BLaER1 treated with 17β-estradiol and CSF1 and Interleukin-3, amounts not matched to agents 10 nM and 100 nM (cell line): Measurements from ENCODE around the gene PCDH9.

Experiments
- H3K27ac ChIP-seq, 11 experiments: shearing (Covaris generic); formaldehyde crosslinking; 2 replicates each; pipeline ENCODE4 v1.8.1; 2022
- H3K27me3 ChIP-seq, 11 experiments: shearing (Covaris generic); formaldehyde crosslinking; 2 replicates each; pipeline ENCODE4 v1.8.1; 2022
- H3K36me3 ChIP-seq, 11 experiments: shearing (Covaris generic); formaldehyde crosslinking; 2 replicates each; pipeline ENCODE4 v1.8.1; 2022
- H3K4me1 ChIP-seq, 10 experiments: shearing (Covaris generic); formaldehyde crosslinking; 2 replicates each; pipeline ENCODE4 v1.8.1; 2022
- H3K4me2 ChIP-seq, 11 experiments: shearing (Covaris generic); formaldehyde crosslinking; 2 replicates each; pipeline ENCODE4 v1.8.1; 2022
- H3K4me3 ChIP-seq, 10 experiments: shearing (Covaris generic); formaldehyde crosslinking; 2 replicates each; pipeline ENCODE4 v1.8.1; 2022
- H3K9ac ChIP-seq, 11 experiments: shearing (Covaris generic); formaldehyde crosslinking; 2 replicates each; pipeline ENCODE4 v1.8.1; 2022
- H3K9me3 ChIP-seq, 11 experiments: shearing (Covaris generic); formaldehyde crosslinking; replicated peaks in 1 of 11; 2 replicates each; pipeline ENCODE4 v1.8.1; 2022
- H4K20me1 ChIP-seq, 11 experiments: shearing (Covaris generic); formaldehyde crosslinking; 2 replicates each; pipeline ENCODE4 v1.8.1; 2022
- Cebpa-rat ChIP-seq, 11 experiments: shearing (Covaris generic); IDR thresholded peaks; 2 replicates each; pipeline ENCODE4 v1.8.1; 2022

PCDH9 gene

DNA sequence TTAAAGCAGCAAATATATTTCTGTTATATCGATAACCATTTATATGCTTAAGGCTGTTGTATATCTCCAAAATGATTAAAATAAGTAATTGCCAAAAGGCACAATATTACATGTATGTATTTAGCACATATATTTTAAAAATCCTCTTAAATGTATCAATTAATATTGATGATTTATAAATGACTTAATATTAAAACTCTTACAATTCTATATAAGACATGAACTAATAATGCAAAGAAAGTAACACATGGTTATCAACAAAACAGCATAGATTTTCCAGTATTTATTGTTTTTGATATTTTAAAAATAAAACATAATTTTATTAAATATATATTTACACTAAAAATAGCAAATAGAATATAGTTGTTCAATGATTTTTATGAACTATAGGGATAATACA lies 32.4 kb downstream of the PCDH9 start:
- no peaks in the 10 kb centered on the region for H3K27me3 ChIP-seq
- TF ChIP-seq Cebpa-rat (IDR thresholded peaks at IDR 0.05): no peak
- H3K36me3 ChIP-seq: peaks cover 0 to 3% (median 0%) of the 10 kb centered on the region in 11 experiments; a peak in 2 of 22 replicates
- H3K4me3 ChIP-seq: no peak overlapping the region
- no peak overlapping the region for H3K27ac ChIP-seq
- no peak overlapping the region for H3K4me2 ChIP-seq
- H4K20me1 ChIP-seq: no peaks in the 10 kb centered on the region
- no peak overlapping the region for H3K9ac ChIP-seq
- 0 out of 20 replicates have a peak, but pooled peaks cover 0 to 4% (median 0%) of the 10 kb centered on the region in 10 experiments for H3K4me1 ChIP-seq
- H3K9me3 ChIP-seq: peaks cover 0 to 5% (median 0%) of the 10 kb centered on the region in 11 experiments; a peak in 3 of 22 replicates

DNA sequence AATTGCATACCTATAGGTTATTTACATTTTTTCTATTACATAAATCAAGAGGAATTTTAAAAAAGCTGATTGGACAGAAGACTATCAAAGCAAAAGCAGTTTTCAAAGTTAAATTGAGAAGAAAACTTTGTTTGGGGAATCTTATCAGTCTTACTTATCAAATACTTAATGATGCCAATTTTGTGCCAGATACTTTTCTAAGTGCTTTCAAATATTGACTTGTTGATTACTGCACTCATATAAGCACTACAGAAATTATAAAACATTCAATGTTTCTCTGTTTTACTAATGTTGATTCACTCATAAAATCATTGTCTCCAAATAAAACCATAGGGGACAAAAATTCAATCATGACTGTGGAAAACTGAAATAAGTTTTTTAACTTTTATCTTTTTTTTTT lies 36.2 kb downstream of the PCDH9 start:
- Histone ChIP-seq H3K9me3 (peaks cover 0 to 5% (median 0%) of the 10 kb centered on the region in 11 experiments; a peak in 3 of 22 replicates), H3K9ac (no peak overlapping the region), H3K4me2 (no peak overlapping the region), H3K36me3 (no peaks in the 10 kb centered on the region), H3K4me1 (no peaks in the 10 kb centered on the region), H3K27ac (no peak overlapping the region), H3K4me3 (no peak overlapping the region), H3K27me3 (no peaks in the 10 kb centered on the region), H4K20me1 (no peaks in the 10 kb centered on the region)
- no peak for TF ChIP-seq Cebpa-rat (IDR thresholded peaks at IDR 0.05)

DNA sequence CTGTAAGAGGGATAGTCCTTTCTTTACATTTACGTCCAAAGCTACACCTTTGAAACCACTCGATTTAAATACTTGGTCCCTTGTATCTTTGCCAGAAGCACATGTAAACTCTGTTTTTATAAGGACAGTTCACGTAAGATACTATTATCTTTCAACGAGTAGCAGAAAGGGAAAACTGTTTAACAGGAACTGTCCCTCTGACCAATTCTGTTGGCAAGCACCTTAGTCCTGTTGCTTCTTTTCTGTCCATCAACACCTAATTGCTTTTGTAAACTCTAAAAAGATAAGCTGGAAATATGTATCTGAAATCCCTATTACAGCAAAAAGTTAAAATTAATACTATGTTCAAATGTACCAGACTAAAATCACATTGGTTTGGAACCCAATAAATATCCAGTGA lies 37.4 kb downstream of the PCDH9 start:
- no peak overlapping the region for H3K27ac ChIP-seq
- H3K4me3 ChIP-seq: no peak overlapping the region
- H3K9ac ChIP-seq: no peak overlapping the region
- no peaks in the 10 kb centered on the region for H3K36me3 ChIP-seq
- peaks cover 0 to 5% (median 0%) of the 10 kb centered on the region in 11 experiments; a peak in 3 of 22 replicates for H3K9me3 ChIP-seq
- no peaks in the 10 kb centered on the region for H3K27me3 ChIP-seq
- TF ChIP-seq Cebpa-rat (IDR thresholded peaks at IDR 0.05): no peak
- no peaks in the 10 kb centered on the region for H3K4me1 ChIP-seq
- H3K4me2 ChIP-seq: no peak overlapping the region
- H4K20me1 ChIP-seq: no peaks in the 10 kb centered on the region

DNA sequence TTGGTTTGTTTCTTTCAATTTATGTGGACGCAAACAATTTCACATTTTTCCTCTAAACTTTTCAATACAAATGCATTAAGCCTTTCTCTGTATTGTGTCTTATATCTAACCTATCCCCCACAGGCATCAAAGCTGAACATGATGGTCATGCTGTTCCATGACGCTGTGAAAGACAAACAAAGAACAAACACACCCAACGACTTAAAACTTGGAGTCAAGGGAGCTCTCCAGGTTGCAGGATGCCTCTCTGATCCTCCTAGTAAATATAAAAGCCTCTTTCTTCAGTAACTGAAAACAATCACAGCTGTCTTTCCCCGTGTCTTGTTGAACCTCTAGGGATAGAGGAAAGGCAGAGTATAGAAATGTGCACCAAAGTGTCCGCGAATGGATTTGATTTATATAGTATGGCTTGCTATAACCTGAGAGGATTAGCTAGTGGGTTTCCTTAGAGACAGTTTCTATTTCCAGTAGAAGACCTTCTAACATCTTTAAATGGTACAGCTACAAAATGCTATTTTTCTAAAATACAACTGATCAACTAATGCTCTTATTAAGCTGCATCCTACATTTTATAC lies 43.1 kb downstream of the PCDH9 start:
- Histone ChIP-seq H3K4me2 (no peak overlapping the region), H3K27ac (no peak overlapping the region), H3K36me3 (no peaks in the 10 kb centered on the region), H3K27me3 (no peaks in the 10 kb centered on the region), H3K9me3 (peaks cover 0 to 10% (median 0%) of the 10 kb centered on the region in 11 experiments; a peak in 4 of 22 replicates), H4K20me1 (no peaks in the 10 kb centered on the region), H3K4me1 (peaks cover 0 to 30% (median 0%) of the 10 kb centered on the region in 10 experiments; a peak in 6 of 20 replicates), H3K4me3 (no peak overlapping the region), H3K9ac (no peak overlapping the region)
- no peak for TF ChIP-seq Cebpa-rat (IDR thresholded peaks at IDR 0.05)

DNA sequence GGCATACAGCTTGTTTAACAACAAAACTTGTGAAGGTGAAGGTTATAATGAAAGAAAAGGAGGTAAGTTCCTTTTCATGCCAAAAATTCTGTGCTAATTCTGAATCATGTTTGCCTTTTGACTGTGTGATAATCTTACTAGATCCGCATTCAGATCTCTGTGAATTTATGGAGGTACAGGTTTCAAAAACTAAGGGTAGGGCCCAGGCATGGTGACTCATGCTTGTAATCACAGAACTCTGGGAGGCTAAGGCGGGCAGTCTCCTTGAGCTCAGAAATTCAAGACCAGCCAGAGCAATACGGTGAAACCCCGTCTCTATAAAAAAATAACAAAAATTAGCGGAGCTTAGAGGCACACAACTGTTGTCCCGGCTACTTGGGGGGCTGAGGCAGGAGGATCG lies 45.9 kb downstream of the PCDH9 start:
- Histone ChIP-seq H3K4me2 (peak overlapping the region in 1 of 11 experiments; percentile 10; a peak in 1 of 22 replicates), H3K9ac (no peak overlapping the region), H3K4me3 (no peak overlapping the region), H3K4me1 (peaks cover 0 to 30% (median 0%) of the 10 kb centered on the region in 10 experiments; a peak in 6 of 20 replicates), H3K27me3 (no peaks in the 10 kb centered on the region), H3K9me3 (peaks cover 0 to 10% (median 0%) of the 10 kb centered on the region in 11 experiments; a peak in 4 of 22 replicates), H4K20me1 (no peaks in the 10 kb centered on the region), H3K27ac (no peak overlapping the region), H3K36me3 (no peaks in the 10 kb centered on the region)
- no peak for TF ChIP-seq Cebpa-rat (IDR thresholded peaks at IDR 0.05)

DNA sequence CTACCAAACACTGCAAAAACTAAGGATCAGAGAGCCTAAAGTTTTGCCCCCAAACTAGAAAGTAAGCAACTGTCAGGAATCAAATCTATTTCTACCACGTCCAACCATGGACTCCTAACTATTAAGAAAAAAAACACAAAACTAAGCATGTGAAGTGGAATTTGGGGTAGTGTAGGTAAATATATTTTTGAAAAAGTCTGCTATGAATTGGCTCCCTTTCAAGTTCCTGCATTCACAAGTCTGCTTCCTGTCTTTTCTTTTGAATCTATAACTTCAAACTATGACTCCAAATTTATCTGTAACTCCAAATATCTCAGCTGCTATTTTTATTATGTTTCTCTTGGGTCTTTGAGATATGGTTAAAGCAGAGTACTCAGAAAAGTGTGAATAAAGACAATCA lies 47.0 kb downstream of the PCDH9 start:
- H3K36me3 ChIP-seq: no peaks in the 10 kb centered on the region
- no peak overlapping the region for H3K27ac ChIP-seq
- H3K4me1 ChIP-seq: peaks cover 0 to 30% (median 0%) of the 10 kb centered on the region in 10 experiments; a peak in 6 of 20 replicates
- no peaks in the 10 kb centered on the region for H3K27me3 ChIP-seq
- TF ChIP-seq Cebpa-rat (IDR thresholded peaks at IDR 0.05): no peak
- no peak overlapping the region for H3K4me3 ChIP-seq
- H4K20me1 ChIP-seq: no peaks in the 10 kb centered on the region
- H3K4me2 ChIP-seq: peak overlapping the region in 4 of 11 experiments; percentile 16 to 62 (median 28); a peak in 5 of 22 replicates
- H3K9ac ChIP-seq: no peak overlapping the region
- peaks cover 0 to 10% (median 0%) of the 10 kb centered on the region in 11 experiments; a peak in 4 of 22 replicates for H3K9me3 ChIP-seq

DNA sequence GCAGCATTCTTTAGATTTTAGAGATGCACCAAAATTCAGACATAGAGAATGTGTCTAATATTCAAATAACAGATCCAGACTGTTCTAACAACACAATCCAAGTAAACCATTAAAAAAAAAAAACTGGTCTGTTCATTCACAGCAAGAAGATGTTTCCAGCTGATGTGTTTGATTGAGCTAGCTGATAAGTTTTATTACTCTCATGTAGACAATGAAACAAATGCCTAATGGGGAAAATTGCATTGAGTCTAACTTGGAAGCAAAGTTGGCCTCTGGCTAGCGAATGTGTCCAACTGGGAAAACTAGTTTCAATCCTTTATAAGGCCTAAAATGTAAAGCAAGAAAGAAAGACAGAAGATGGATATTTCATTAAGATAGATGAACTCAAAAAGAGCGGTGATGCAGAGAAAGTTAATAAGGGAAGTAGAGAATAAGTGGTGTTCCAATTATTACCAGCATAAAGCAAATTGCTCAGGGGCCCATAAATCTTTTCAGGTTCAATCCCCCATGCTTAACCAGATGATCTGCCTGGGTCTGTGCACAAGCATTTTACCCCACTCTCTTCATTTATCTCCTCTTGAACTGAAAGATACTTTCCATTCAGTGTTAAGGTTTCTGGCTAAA lies 54.2 kb downstream of the PCDH9 start:
- no peak for TF ChIP-seq Cebpa-rat (IDR thresholded peaks at IDR 0.05)
- peaks cover 0 to 24% (median 5%) of the 10 kb centered on the region in 10 experiments; a peak in 10 of 20 replicates for H3K4me1 ChIP-seq
- no peak overlapping the region for H3K4me3 ChIP-seq
- no peak overlapping the region for H3K9ac ChIP-seq
- H3K27ac ChIP-seq: no peak overlapping the region
- no peaks in the 10 kb centered on the region for H3K27me3 ChIP-seq
- no peaks in the 10 kb centered on the region for H3K36me3 ChIP-seq
- peaks cover 0 to 4% (median 0%) of the 10 kb centered on the region in 11 experiments; a peak in 1 of 22 replicates for H3K9me3 ChIP-seq
- no peaks in the 10 kb centered on the region for H4K20me1 ChIP-seq
- H3K4me2 ChIP-seq: no peak overlapping the region

DNA sequence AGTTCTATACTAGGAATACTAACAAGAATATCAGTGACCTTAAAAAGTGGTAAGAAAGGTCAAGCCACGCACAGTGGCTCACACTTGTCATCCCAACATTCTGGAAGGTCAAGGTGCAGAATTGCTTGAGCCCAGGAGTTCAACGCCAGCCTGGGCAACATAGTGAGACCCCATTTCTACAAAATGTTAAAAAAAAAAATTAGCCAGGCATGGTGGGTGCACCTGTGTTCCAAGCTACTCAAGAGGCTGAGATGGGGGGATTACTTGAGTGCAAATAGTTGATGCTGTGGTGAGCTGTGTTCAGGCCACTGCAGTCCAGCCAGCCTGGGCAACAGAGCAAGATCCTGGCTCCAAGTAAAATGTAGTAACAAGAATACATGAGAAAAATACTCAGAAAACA lies 61.8 kb downstream of the PCDH9 start:
- Histone ChIP-seq H3K4me2 (no peak overlapping the region), H3K4me3 (no peak overlapping the region), H3K27ac (no peak overlapping the region), H3K4me1 (peaks cover 0 to 20% (median 3%) of the 10 kb centered on the region in 10 experiments; a peak in 10 of 20 replicates), H3K9ac (no peak overlapping the region), H3K36me3 (no peaks in the 10 kb centered on the region), H3K9me3 (no peaks in the 10 kb centered on the region), H3K27me3 (no peaks in the 10 kb centered on the region), H4K20me1 (no peaks in the 10 kb centered on the region)
- TF ChIP-seq Cebpa-rat (IDR thresholded peaks at IDR 0.05): no peak

DNA sequence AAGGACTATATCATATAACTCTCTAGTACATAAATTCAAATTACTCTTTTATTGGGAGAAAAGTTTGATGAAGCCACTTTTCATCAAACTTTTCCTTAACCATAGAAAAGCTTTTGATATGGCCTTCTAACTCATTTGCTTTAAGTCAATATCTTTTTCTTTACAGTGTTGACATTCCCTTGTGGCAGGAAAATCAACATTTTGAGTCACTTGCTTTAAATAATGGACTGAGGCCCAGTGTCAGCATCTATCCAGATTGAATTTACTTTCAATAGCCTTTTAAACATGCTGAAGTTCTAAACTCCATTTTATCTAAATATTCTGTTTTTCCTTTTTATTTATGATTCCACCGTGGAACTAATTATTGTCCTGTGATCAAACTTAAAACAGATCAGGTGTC lies 62.7 kb downstream of the PCDH9 start:
- Histone ChIP-seq H3K36me3 (no peaks in the 10 kb centered on the region), H3K4me1 (peaks cover 0 to 10% (median 2%) of the 10 kb centered on the region in 10 experiments; a peak in 6 of 20 replicates), H3K9ac (no peak overlapping the region), H4K20me1 (no peaks in the 10 kb centered on the region), H3K27ac (no peak overlapping the region), H3K9me3 (no peaks in the 10 kb centered on the region), H3K4me2 (no peak overlapping the region), H3K27me3 (no peaks in the 10 kb centered on the region), H3K4me3 (no peak overlapping the region)
- TF ChIP-seq Cebpa-rat (IDR thresholded peaks at IDR 0.05): no peak
